CD4-positive, CD25-positive, alpha-beta regulatory T cell (primary cell): ENCODE data around the gene SLC25A28. TPM values are rescaled to one million over a fixed set of nuclear protein-coding genes. Genes with fewer than 3 reads are reported as not detected.

Source experiments
- ATAC-seq, 2 donors: fragments of 150-1000 bp; cut with Tn5 transposase; one replicate each; pipeline ENCODE4 v1.10.0; 2021; ENCODE audit warnings: low read depth in 2 of 2, moderate number of reproducible peaks in 2 of 2, moderate library complexity in 1 of 2
- DNase-seq, 3 donors: peaks; one replicate each; pipeline versions ENCODE4 v3.0.0 to v3.0.0-alpha.2; 2012 to 2022; ENCODE audit warnings: mixed read lengths in 1 of 3
- H3K27ac ChIP-seq: one replicate; pipeline ENCODE4 v1.7.0; 2013; ENCODE audit warnings: mild to moderate bottlenecking, low read length; ENCODE audit not compliant: insufficient read depth, poor library complexity, severe bottlenecking
- H3K27me3 ChIP-seq: one replicate; pipeline ENCODE4 v1.7.0; 2013; ENCODE audit warnings: low read length; ENCODE audit not compliant: control insufficient read depth, insufficient read depth
- H3K36me3 ChIP-seq: one replicate; pipeline ENCODE4 v1.7.0; 2013; ENCODE audit warnings: mild to moderate bottlenecking, low read length, moderate library complexity; ENCODE audit not compliant: control insufficient read depth, insufficient read depth
- H3K4me1 ChIP-seq: 2 replicates; pipeline ENCODE4 v1.7.0; 2013; ENCODE audit warnings: mild to moderate bottlenecking, low read length; ENCODE audit not compliant: insufficient read depth, control insufficient read depth, poor library complexity, severe bottlenecking
- H3K4me3 ChIP-seq: one replicate; pipeline ENCODE4 v1.7.0; 2013; ENCODE audit warnings: low read depth, mild to moderate bottlenecking, low read length, moderate library complexity
- H3K9me3 ChIP-seq, 2 experiments: 1 replicate in 1 of 2; 2 replicates in 1 of 2; pipeline ENCODE4 v1.7.0; 2013; ENCODE audit warnings: low read length in 2 of 2, mild to moderate bottlenecking in 1 of 2, moderate library complexity in 1 of 2; ENCODE audit not compliant: control insufficient read depth in 2 of 2
- H3K27ac Mint-ChIP-seq, 3 donors: one replicate each; pipeline ENCODE4 v1.8.0; 2020 to 2022; ENCODE audit warnings: mild to moderate bottlenecking in 3 of 3, mixed read lengths in 3 of 3, moderate library complexity in 2 of 3
- H3K27me3 Mint-ChIP-seq: one replicate; pipeline ENCODE4 v1.8.0; 2022; ENCODE audit warnings: mild to moderate bottlenecking, mixed read lengths
- H3K36me3 Mint-ChIP-seq: one replicate; pipeline ENCODE4 v1.8.0; 2020; ENCODE audit warnings: mixed read lengths
- H3K4me1 Mint-ChIP-seq, 4 donors: one replicate each; pipeline ENCODE4 v1.8.0; 2020 to 2022; ENCODE audit warnings: mixed read lengths in 4 of 4, mild to moderate bottlenecking in 1 of 4
- H3K4me3 Mint-ChIP-seq, 4 donors: one replicate each; pipeline ENCODE4 v1.8.0; 2020 to 2022; ENCODE audit warnings: mild to moderate bottlenecking in 4 of 4, mixed read lengths in 4 of 4, moderate library complexity in 3 of 4
- H3K9me3 Mint-ChIP-seq, 7 donors: one replicate each; pipeline ENCODE4 v1.8.0; 2020 to 2022; ENCODE audit warnings: mixed read lengths in 7 of 7, mild to moderate bottlenecking in 3 of 7, moderate library complexity in 2 of 7
- polyA plus RNA-seq, 4 donors: library from polyadenylated mRNA; unstranded; fragments of 300-500 nt; fragmentation: Illumina TruSeq; gene quantifications; one replicate each; pipeline ENCODE4 v1.2.3, GENCODE V29; 2021
- total RNA-seq: library from RNA; stranded (reverse); gene quantifications from one replicate; pipeline ENCODE4 v1.2.3, GENCODE V29; 2022

SLC25A28 gene
- total and polyA plus RNA-seq, 5 donors from 2014 or later, result 18.6 to 94.7 (median 22.9) TPM

DNA sequence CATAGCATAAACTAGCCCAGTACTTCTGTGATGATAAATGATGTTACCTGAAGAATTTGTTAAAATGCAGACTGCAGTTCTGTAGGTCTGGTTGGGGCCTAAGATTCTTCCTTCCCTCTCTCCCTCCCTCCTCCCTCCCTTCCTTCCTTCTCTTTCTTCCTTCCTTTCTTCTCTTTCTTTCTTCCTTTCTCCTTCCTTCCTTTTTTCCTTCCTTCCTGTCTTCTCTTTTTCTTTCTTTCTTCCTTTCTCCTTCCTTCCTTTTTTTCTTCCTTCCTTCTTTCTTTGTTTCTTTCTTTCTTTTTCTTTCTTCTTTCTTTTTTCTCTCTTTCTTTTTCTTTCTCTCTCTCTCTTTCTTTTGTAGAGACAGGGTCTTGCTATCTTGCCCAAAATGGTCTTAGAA lies 3.7 kb upstream of the SLC25A28 start:
- DNase-seq, result no peak
- H3K36me3 Mint-ChIP-seq, result no peaks in the 10 kb centered on the region

GRCh38 chr10:99621454-99622251 lies 1.4 kb upstream of the SLC25A28 start:
- H3K36me3 ChIP-seq, result no peaks in the 10 kb centered on the region
- H3K36me3 Mint-ChIP-seq, result no peaks in the 10 kb centered on the region
- no peaks in the 10 kb centered on the region for H3K27me3 ChIP-seq
- no peaks in the 10 kb centered on the region for H3K27me3 Mint-ChIP-seq
- H3K27ac ChIP-seq, result peak overlapping the region; percentile 99
- peak overlapping the region; percentile 85 to 93 (median 91) for H3K4me3 Mint-ChIP-seq
- peaks cover 0 to 1% (median 0%) of the 10 kb centered on the region in 7 donors for H3K9me3 Mint-ChIP-seq
- H3K4me3 ChIP-seq, result peak overlapping the region; percentile 67
- H3K4me1 Mint-ChIP-seq, result peaks cover 6 to 38% (median 27%) of the 10 kb centered on the region in 4 donors
- ATAC-seq (no peak), DNase-seq (no peak)
- H3K27ac Mint-ChIP-seq, result peak overlapping the region; percentile 67 to 96 (median 95)
- H3K4me1 ChIP-seq, result peaks cover 44% of the 10 kb centered on the region
- no peaks in the 10 kb centered on the region for H3K9me3 ChIP-seq

More for the DNA sequence above, 3.7 kb upstream of the SLC25A28 start:
- H3K27me3 ChIP-seq, result no peaks in the 10 kb centered on the region
- peak overlapping the region in 1 of 3 donors; percentile 15 for H3K27ac Mint-ChIP-seq
- no peak for ATAC-seq
- peaks cover 1 to 16% (median 8%) of the 10 kb centered on the region in 4 donors for H3K4me1 Mint-ChIP-seq
- peaks cover 0 to 2% (median 0%) of the 10 kb centered on the region in 7 donors for H3K9me3 Mint-ChIP-seq
- H3K27me3 Mint-ChIP-seq, result no peaks in the 10 kb centered on the region
- H3K9me3 ChIP-seq, result no peaks in the 10 kb centered on the region
- H3K36me3 ChIP-seq, result no peaks in the 10 kb centered on the region
- no peak overlapping the region for H3K4me3 ChIP-seq
- H3K4me1 ChIP-seq, result peaks cover 21% of the 10 kb centered on the region
- peak overlapping the region in 2 of 4 donors; percentile 88 to 93 for H3K4me3 Mint-ChIP-seq
- H3K27ac ChIP-seq, result no peak overlapping the region

DNA sequence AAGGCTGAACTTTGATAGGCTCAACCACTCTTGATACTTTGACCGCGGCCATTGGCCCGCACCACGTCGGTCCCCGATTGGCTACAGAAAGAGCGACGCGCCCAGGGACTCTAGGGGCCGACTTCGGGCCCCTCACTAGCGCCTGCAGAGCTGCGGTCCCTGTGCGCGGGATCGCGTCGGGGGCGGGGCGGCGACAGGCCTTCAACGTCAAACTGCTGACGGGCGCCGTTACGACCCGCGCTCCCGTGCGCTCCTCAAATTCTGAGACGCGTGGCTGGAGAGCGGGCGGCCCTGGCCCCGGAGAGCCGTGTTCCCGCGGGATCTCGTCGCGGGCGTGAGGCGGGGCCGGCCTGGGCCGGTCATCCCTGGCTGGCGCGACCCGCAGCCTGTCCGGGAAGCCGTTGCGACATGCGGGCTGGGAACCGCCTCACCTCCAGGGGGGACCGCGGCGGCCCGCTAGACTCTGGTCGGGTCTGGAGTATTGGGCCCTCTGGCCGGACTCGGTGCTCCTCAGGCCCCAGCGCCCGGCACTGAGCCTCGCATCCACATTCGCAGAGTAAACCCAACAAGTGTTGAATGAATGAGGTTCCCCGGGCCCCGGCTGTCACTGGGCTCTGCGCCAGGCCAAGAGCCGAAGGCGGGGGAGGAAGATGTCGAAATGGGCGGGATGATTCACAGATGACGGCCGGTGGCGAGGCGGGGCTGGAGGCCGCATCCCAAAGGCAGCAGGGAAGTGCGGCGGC lies 643 bp upstream of the SLC25A28 start:
- peaks cover 6 to 45% (median 33%) of the 10 kb centered on the region in 4 donors for H3K4me1 Mint-ChIP-seq
- peak overlapping the region; percentile 85 to 93 (median 91) for H3K4me3 Mint-ChIP-seq
- ATAC-seq (peak; percentile 89 to 90), DNase-seq (peak in 2 of 3 donors; percentile 73 to 91)
- no peaks in the 10 kb centered on the region for H3K27me3 Mint-ChIP-seq
- H3K9me3 ChIP-seq, result no peaks in the 10 kb centered on the region
- peaks cover 0 to 1% (median 0%) of the 10 kb centered on the region in 7 donors for H3K9me3 Mint-ChIP-seq
- H3K36me3 ChIP-seq, result no peaks in the 10 kb centered on the region
- H3K27ac Mint-ChIP-seq, result peak overlapping the region; percentile 74 to 96 (median 95)
- H3K27me3 ChIP-seq, result no peaks in the 10 kb centered on the region
- peak overlapping the region; percentile 67 for H3K4me3 ChIP-seq
- H3K27ac ChIP-seq, result peak overlapping the region; percentile 99
- H3K4me1 ChIP-seq, result peaks cover 48% of the 10 kb centered on the region
- H3K36me3 Mint-ChIP-seq, result no peaks in the 10 kb centered on the region

DNA sequence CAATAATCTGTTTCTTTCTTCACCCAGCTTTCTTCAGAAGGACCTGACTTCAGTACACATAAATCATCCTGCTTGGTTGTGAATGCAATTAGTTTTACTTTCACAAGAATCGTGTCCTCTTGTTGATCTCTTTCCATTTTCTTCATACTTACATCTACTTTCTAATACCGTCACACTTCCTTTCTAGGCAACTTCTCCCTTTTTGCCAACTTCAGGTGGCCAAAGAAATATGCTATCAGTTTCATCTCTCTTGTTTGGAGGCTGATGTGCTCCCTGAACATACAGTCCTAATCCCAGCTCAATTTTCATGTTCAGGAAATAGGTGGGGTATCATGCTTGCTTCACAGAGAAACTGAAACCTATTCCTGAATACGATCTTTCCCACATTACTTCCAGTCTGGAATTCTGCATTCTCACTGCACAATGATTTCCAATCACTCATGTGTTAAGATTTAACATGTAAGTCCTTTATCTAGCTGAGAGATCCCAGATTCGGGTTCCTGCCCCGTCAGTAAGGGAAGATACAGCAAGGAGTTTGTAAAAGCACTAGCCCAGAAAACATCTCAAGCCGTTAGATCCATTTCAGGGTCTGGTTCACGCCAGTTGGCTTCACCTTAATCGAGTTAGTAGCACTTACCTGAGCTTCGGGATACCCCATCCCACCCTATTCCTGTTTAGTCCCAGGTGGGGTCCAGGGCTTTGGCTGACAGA lies 994 bp downstream of the SLC25A28 start:
- DNase-seq (peak in 2 of 3 donors; percentile 26 to 69), ATAC-seq (no peak)
- H3K27me3 ChIP-seq, result no peaks in the 10 kb centered on the region
- Mint-ChIP-seq H3K36me3 (no peaks in the 10 kb centered on the region), H3K4me3 (peak overlapping the region; percentile 77 to 87 (median 87)), H3K27me3 (no peaks in the 10 kb centered on the region), H3K4me1 (peaks cover 12 to 53% (median 40%) of the 10 kb centered on the region in 4 donors), H3K27ac (peak overlapping the region; percentile 49 to 88 (median 67)), H3K9me3 (no peaks in the 10 kb centered on the region)
- H3K27ac ChIP-seq, result peak overlapping the region; percentile 72
- peak overlapping the region; percentile 98 for H3K4me3 ChIP-seq
- H3K9me3 ChIP-seq, result no peaks in the 10 kb centered on the region
- peaks cover 48% of the 10 kb centered on the region for H3K4me1 ChIP-seq
- H3K36me3 ChIP-seq, result no peaks in the 10 kb centered on the region

DNA sequence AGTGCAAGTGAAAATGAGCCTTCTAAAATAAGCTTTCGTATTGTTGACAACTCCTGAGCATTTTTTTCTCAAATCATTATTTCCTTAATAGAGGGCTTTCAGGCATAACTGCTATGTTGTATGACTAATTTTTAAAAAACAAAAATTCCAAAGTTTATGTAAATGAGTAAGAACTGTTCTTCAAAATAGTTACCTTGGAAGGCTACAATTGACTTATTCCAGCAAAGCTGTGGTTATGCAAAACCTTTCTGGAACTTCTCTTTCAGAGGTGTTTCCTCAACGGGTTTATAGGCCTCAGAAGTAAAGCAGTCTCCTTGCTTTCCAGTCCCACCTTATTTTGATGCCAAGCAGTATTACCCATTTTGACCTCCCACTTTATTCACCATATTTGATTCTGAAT lies 2.5 kb downstream of the SLC25A28 start:
- H3K27ac ChIP-seq, result peak overlapping the region; percentile 37
- peaks cover 12 to 64% (median 42%) of the 10 kb centered on the region in 4 donors for H3K4me1 Mint-ChIP-seq

DNA sequence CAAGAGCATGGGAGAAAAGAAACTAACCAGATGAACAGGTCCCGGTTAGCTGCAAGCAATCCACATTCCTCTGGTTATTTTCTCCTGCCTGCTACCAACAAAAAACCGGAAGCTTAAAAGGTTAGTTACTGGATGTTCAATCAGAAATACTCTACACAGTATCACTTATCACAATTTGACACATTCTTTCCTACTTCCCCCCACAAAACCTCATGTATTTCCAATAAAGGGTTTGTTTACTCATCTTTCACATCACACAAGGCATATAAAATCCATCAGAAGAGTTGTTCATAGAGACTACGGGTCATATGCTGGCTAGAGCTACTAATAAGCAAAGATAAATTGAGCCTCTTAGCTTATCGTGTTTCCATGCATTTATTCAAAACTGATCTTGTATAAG lies 4.8 kb downstream of the SLC25A28 start:
- Histone ChIP-seq H3K27me3 (no peaks in the 10 kb centered on the region), H3K4me3 (no peak overlapping the region), H3K9me3 (no peaks in the 10 kb centered on the region), H3K36me3 (peaks cover 16% of the 10 kb centered on the region), H3K4me1 (peaks cover 37% of the 10 kb centered on the region), H3K27ac (no peak overlapping the region)
- Mint-ChIP-seq H3K27me3 (no peaks in the 10 kb centered on the region), H3K36me3 (peaks cover 9% of the 10 kb centered on the region), H3K4me3 (peak overlapping the region in 2 of 4 donors; percentile 1 to 57), H3K27ac (peak overlapping the region in 2 of 3 donors; percentile 3 to 11), H3K9me3 (no peaks in the 10 kb centered on the region), H3K4me1 (peaks cover 18 to 63% (median 49%) of the 10 kb centered on the region in 4 donors)
- ATAC-seq (no peak), DNase-seq (no peak)

More for the DNA sequence above, 2.5 kb downstream of the SLC25A28 start:
- H3K36me3 ChIP-seq, result peaks cover 7% of the 10 kb centered on the region
- ATAC-seq, result no peak
- H3K9me3 ChIP-seq, result no peaks in the 10 kb centered on the region
- Mint-ChIP-seq H3K27me3 (no peaks in the 10 kb centered on the region), H3K9me3 (no peaks in the 10 kb centered on the region), H3K27ac (peak overlapping the region in 2 of 3 donors; percentile 52 to 67), H3K4me3 (peak overlapping the region; percentile 84 to 87 (median 87)), H3K36me3 (peaks cover 2% of the 10 kb centered on the region)
- no peaks in the 10 kb centered on the region for H3K27me3 ChIP-seq
- DNase-seq, result no peak
- peaks cover 48% of the 10 kb centered on the region for H3K4me1 ChIP-seq
- H3K4me3 ChIP-seq, result peak overlapping the region; percentile 98

DNA sequence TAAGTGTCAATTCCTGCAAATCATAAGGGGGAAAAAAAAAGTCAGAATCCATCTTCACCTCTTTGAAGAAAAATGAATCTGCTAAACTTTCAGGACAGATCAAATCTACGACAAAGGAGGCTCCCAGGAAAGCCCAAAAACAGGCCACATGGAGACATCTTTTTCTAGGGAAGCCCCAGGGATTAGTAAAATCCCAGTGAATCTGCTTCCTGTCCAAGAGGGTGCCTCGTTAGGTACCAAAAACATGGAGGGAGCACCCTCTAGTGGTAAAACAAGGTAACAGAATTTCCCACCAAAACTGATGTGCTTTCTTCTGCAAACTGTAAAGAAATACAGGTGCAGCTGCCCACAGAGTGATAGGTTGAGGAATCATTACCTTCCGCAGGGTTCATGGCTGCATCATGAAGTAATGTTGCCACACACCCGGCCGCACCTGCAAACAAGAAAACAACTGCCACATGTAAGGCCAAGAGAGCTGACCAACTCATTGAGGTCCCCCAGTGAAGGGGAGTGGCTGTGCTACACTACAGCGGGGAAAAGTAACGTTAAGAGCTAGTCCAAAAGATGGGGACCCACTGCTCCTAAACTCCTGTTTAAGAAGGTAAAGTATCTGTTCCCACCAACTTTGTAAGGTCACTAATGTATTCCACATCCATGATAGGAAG lies 7.9 kb downstream of the SLC25A28 start:
- DNase-seq, result peak; percentile 26 to 67 (median 56)
- H3K4me3 Mint-ChIP-seq, result peak overlapping the region in 2 of 4 donors; percentile 29 to 60

More for the DNA sequence above, 7.9 kb downstream of the SLC25A28 start:
- ATAC-seq, result peak; percentile 53 to 55
- Mint-ChIP-seq H3K27ac (peak overlapping the region; percentile 32 to 68 (median 52)), H3K9me3 (no peaks in the 10 kb centered on the region), H3K36me3 (peaks cover 9% of the 10 kb centered on the region), H3K4me1 (peaks cover 12 to 42% (median 30%) of the 10 kb centered on the region in 4 donors), H3K27me3 (no peaks in the 10 kb centered on the region)
- H3K27ac ChIP-seq, result peak overlapping the region; percentile 7
- H3K4me1 ChIP-seq, result peaks cover 11% of the 10 kb centered on the region
- H3K27me3 ChIP-seq, result no peaks in the 10 kb centered on the region
- no peak overlapping the region for H3K4me3 ChIP-seq
- no peaks in the 10 kb centered on the region for H3K9me3 ChIP-seq
- peaks cover 22% of the 10 kb centered on the region for H3K36me3 ChIP-seq
